ENCODE measurements around the gene KIF3C. TPM values are rescaled to one million over a fixed set of nuclear protein-coding genes. Genes with fewer than 3 reads are reported as not detected.

The KIF3C gene
- total and polyA plus RNA-seq, 2 donors (not counting 3 experiments of a cell fraction or from before 2014, with no cell fraction given) = 11.4 to 40.7 TPM

DNA sequence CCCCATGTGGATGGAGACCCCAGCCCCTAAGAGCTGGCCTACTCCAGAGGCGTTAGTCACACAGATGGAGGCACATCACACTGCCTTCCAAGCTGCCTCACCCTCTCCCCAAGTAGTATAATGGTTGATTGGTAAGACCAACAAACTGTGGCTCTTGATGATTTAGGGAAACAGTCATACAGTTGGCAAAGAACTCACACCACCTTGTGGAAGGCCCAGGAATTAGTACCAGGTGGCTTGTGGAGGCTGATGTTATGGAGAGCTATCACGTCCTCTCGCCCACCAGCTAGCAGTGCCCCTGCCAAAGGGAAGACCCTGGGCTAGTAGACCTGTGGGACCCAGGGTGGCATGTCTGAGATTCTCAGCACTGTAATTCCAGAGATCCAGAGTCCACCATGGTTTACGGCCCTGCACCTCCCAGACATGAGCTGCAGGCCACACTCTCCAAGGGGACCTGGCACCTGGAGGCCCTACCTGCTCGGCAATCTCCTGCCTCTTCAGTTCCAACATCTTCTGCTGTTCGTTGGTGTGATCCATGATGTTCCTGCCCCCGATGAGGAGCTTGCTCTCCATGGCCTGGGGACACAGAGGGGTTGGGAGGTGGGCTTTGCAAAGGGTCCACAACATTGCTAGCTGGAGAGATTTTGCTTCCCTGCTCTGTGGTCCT lies 26.3 kb downstream of the KIF3C start:
- Histone ChIP-seq H3K4me3 (replicated peaks in 1 of 3; ENCODE audit: insufficient read depth in 1 of 3, low read depth in 1 of 3, low read length in 3 of 3) (no peak overlapping the region), H3K9me3 (replicated peaks; ENCODE audit: control insufficient read depth, insufficient read depth, low read length) (no peaks in the 10 kb centered on the region), H3K27ac (ENCODE audit: insufficient read depth, low read depth, low read length) (no peak overlapping the region), H2AFZ (ENCODE audit: low read depth, low read length) (no peak overlapping the region), H3K27me3 (ENCODE audit: control insufficient read depth in 2 of 2, insufficient read depth in 2 of 2, low read length in 2 of 2) (no peaks in the 10 kb centered on the region), H3K9ac (replicated peaks; ENCODE audit: extremely low read depth, insufficient read depth, low read length) (no peak overlapping the region), H3K36me3 (ENCODE audit: control insufficient read depth in 2 of 2, extremely low read depth in 1 of 2, insufficient read depth in 2 of 2, low read length in 2 of 2) (peaks cover 0 to 9% of the 10 kb centered on the region in 2 experiments), H3K79me2 (ENCODE audit: control insufficient read depth, insufficient read depth, low read length) (peaks cover 6% of the 10 kb centered on the region), H3K9me1 (replicated peaks; ENCODE audit: control insufficient read depth, extremely low read depth, insufficient read depth, low read length) (no peaks in the 10 kb centered on the region), H3K4me2 (ENCODE audit: insufficient read depth, low read length) (no peak overlapping the region), H4K20me1 (replicated peaks; ENCODE audit: control insufficient read depth, extremely low read depth, insufficient read depth, low read length) (no peaks in the 10 kb centered on the region), H3K4me1 (ENCODE audit: control insufficient read depth, extremely low read depth, insufficient read depth, low read length) (peaks cover 13% of the 10 kb centered on the region)
- FAIRE-seq = no peak
- POLR2A ChIA-PET = interaction anchor here (0.9 kb wide), 1 partner anchor 78 kb away, joined by 3 read pairs; the partner anchor contains the start of gene ASXL2
- dilution Hi-C loops (cut with MboI; ENCODE audit: extremely low pct_ligation_motif_present, low sequenced_read_pairs) (no loop called here), intact Hi-C loops (cut with micrococcal nuclease) (no loop called here)
- no peak for TF ChIP-seq JUN (IDR thresholded peaks at IDR 0.05; ENCODE audit: borderline replicate concordance, insufficient read depth, insufficient read length, low read depth)
- TF ChIP-seq, protein P1, sequence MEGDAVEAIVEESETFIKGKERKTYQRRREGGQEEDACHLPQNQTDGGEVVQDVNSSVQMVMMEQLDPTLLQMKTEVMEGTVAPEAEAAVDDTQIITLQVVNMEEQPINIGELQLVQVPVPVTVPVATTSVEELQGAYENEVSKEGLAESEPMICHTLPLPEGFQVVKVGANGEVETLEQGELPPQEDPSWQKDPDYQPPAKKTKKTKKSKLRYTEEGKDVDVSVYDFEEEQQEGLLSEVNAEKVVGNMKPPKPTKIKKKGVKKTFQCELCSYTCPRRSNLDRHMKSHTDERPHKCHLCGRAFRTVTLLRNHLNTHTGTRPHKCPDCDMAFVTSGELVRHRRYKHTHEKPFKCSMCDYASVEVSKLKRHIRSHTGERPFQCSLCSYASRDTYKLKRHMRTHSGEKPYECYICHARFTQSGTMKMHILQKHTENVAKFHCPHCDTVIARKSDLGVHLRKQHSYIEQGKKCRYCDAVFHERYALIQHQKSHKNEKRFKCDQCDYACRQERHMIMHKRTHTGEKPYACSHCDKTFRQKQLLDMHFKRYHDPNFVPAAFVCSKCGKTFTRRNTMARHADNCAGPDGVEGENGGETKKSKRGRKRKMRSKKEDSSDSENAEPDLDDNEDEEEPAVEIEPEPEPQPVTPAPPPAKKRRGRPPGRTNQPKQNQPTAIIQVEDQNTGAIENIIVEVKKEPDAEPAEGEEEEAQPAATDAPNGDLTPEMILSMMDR (IDR thresholded peaks at IDR 0.05; ENCODE audit: extremely low read depth in 1 of 2, insufficient read depth in 1 of 2, low read depth in 1 of 2, low read length in 2 of 2) = peak in 1 of 2 donors; percentile 13
- CTCF ChIA-PET = interaction anchor here (0.7 to 2.4 kb wide), 9 partner anchors 8 to 190 kb away, joined by 3 to 10 read pairs (median 4); partner anchors contain the start of gene KIF3C
- no peak for DNase-seq (ENCODE audit: low read depth, low spot score)
- BruUV-seq (replicated peaks) = no TSS peak

GRCh38 chr2:25955036-25955435 lies 27.3 kb downstream of the KIF3C start:
- no peak overlapping the region for H3K4me2 ChIP-seq (ENCODE audit: insufficient read depth, low read length)
- FAIRE-seq (no peak), DNase-seq (ENCODE audit: low read depth, low spot score) (no peak)
- ChIA-PET POLR2A (no interaction called here), CTCF (interaction anchor here (1.2 to 3.1 kb wide), 4 partner anchors 29 to 229 kb away, joined by 3 to 11 read pairs (median 6); no protein-coding TSS in a partner anchor)
- no peaks in the 10 kb centered on the region for H3K9me3 ChIP-seq (replicated peaks; ENCODE audit: control insufficient read depth, insufficient read depth, low read length)
- H3K9me1 ChIP-seq (replicated peaks; ENCODE audit: control insufficient read depth, extremely low read depth, insufficient read depth, low read length) = no peaks in the 10 kb centered on the region
- dilution Hi-C loops (cut with MboI; ENCODE audit: extremely low pct_ligation_motif_present, low sequenced_read_pairs) (no loop called here), intact Hi-C loops (cut with micrococcal nuclease) (no loop called here)
- no peak overlapping the region for H3K4me3 ChIP-seq (replicated peaks in 1 of 3; ENCODE audit: insufficient read depth in 1 of 3, low read depth in 1 of 3, low read length in 3 of 3)
- H2AFZ ChIP-seq (ENCODE audit: low read depth, low read length) = no peak overlapping the region
- TF ChIP-seq, protein P1 (IDR thresholded peaks at IDR 0.05; ENCODE audit: extremely low read depth in 1 of 2, insufficient read depth in 1 of 2, low read depth in 1 of 2, low read length in 2 of 2) = no peak
- TF ChIP-seq MYC (IDR thresholded peaks at IDR 0.05; ENCODE audit: low read depth, low read length) (no peak), GATA2 (IDR thresholded peaks at IDR 0.05; ENCODE audit: insufficient read depth, insufficient read length, low read depth, low read length) (no peak), POLR2A (IDR thresholded peaks at IDR 0.05; ENCODE audit: low read depth, low read length) (no peak), EZH2 (IDR thresholded peaks at IDR 0.05; ENCODE audit: borderline replicate concordance, low read depth, low read length, severe bottlenecking) (no peak)
- H3K27ac ChIP-seq (ENCODE audit: insufficient read depth, low read depth, low read length) = no peak overlapping the region
- H3K4me1 ChIP-seq (ENCODE audit: control insufficient read depth, extremely low read depth, insufficient read depth, low read length) = peaks cover 4% of the 10 kb centered on the region
- no TSS peak for BruUV-seq (replicated peaks)
- no peaks in the 10 kb centered on the region for H3K27me3 ChIP-seq (ENCODE audit: control insufficient read depth in 2 of 2, insufficient read depth in 2 of 2, low read length in 2 of 2)
- peaks cover 0 to 9% of the 10 kb centered on the region in 2 experiments for H3K36me3 ChIP-seq (ENCODE audit: control insufficient read depth in 2 of 2, extremely low read depth in 1 of 2, insufficient read depth in 2 of 2, low read length in 2 of 2)
- no peak overlapping the region for H3K9ac ChIP-seq (replicated peaks; ENCODE audit: extremely low read depth, insufficient read depth, low read length)
- H4K20me1 ChIP-seq (replicated peaks; ENCODE audit: control insufficient read depth, extremely low read depth, insufficient read depth, low read length) = no peaks in the 10 kb centered on the region
- peaks cover 2% of the 10 kb centered on the region for H3K79me2 ChIP-seq (ENCODE audit: control insufficient read depth, insufficient read depth, low read length)

Measured in endothelial cell of umbilical vein (primary cell).